RWPE1 (cell line): ENCODE measurements around the gene ARHGDIB.

Experiments used
- CTCF ChIA-PET: fragments of 350-600 bp; sonication (Branson Sonifier 250); formaldehyde crosslinking; extraction: SDS; loops from one replicate; lab custom pipeline; 2021; lab: Yijun Ruan, JAX
- POLR2A ChIA-PET: fragments of 400-600 bp; formaldehyde crosslinking; extraction: SDS; loops from one replicate; lab custom pipeline; 2020; ENCODE audit warnings: antibody characterized with exemption; ENCODE audit not compliant: low non-redundant PET; lab: Yijun Ruan, JAX
- DNase-seq: peaks from one replicate; pipeline ENCODE4 v3.0.0; 2012; ENCODE audit warnings: low spot score
- H3K27ac ChIP-seq: fragments of 450-650 bp; 2 replicates; pipeline ENCODE4 v1.5.1; 2017
- TF ChIP-seq, protein P1 (sequence below): fragments of 450-650 bp; conservative IDR thresholded peaks from 2 replicates; pipeline ENCODE4 v1.5.1; 2017; ENCODE audit warnings: low read depth, mild to moderate bottlenecking

The ARHGDIB gene

DNA sequence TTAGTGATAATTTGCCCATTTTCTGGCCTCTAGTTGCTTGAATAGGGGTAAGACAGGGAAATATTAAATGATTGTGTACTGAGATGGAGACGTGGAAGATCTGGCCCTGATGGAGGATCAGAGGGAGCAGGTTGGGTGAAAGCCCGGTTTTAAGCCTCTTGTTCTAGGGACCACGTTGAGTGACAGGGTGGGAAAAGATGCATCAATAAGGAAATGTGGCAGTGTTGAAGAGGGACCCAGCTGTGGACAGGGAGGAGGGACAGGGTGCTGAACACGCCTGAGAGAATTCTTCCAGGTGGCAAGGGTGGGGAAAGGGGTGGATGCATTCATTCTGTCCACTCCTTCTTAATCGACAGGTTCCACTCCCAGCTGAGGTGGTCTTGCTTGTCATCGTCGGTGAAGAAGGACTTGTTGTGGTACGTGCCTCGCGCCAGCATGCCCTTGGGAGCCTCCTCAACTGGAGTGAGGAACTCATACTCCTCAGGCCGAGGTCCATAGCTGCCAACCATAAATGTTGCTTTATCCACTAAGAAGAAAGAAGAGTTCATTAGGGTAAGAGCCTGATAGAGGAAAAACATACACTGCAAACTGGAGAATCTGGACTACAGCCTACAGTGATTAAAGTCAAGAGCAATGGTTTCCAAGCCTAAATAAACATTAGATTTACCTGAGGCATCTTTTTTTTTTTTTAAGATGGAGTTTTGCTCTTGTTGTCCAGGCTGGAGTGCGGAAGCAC is 19.0 kb downstream of the ARHGDIB start:
- no peak for DNase-seq
- no peak overlapping the region for H3K27ac ChIP-seq
- ChIA-PET POLR2A (no interaction called here), CTCF (no interaction called here)
- TF ChIP-seq, protein P1, sequence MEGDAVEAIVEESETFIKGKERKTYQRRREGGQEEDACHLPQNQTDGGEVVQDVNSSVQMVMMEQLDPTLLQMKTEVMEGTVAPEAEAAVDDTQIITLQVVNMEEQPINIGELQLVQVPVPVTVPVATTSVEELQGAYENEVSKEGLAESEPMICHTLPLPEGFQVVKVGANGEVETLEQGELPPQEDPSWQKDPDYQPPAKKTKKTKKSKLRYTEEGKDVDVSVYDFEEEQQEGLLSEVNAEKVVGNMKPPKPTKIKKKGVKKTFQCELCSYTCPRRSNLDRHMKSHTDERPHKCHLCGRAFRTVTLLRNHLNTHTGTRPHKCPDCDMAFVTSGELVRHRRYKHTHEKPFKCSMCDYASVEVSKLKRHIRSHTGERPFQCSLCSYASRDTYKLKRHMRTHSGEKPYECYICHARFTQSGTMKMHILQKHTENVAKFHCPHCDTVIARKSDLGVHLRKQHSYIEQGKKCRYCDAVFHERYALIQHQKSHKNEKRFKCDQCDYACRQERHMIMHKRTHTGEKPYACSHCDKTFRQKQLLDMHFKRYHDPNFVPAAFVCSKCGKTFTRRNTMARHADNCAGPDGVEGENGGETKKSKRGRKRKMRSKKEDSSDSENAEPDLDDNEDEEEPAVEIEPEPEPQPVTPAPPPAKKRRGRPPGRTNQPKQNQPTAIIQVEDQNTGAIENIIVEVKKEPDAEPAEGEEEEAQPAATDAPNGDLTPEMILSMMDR, result no peak

DNA sequence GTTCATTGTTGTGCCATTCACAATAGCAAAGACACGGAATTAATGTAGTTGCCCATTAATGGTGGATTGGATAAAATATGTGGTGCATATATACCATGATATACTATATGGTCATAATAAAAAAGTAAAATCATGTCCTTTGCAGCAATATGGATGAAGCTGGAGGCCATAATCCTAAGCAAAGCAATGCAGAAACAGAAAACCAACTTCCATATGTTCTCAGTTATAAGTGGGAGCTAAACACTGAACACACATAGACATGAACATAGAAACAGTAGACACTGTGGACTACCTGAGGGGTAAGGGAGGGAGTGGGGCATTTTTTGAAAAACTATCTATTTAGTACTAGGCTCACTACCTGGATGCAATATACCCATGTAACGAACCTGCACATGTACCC is 20.0 kb downstream of the ARHGDIB start:
- POLR2A ChIA-PET, result no interaction called here

DNA sequence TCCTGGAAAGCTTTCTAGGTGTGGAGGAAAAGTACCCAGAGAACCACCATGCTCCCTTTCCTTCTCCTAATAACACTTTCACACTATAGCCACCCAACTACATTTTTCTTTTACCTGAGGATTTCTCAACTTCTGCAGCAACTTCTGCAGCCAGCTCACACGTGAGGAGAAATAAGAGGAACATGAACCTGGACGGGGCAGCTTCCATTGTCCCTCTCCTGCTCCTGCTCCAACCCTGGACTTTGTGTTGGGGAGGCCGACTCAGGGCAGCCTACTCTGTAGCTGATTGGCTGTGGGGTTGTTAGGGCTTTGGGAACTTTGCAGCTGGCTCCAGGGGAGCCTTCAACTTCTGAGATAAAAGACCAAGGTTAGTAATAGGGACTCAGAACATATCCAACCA is 23.1 kb downstream of the ARHGDIB start, which contains the start of gene ERP27:
ERP27 (minus strand) TSS at position 237 of the 400 bp plus-strand sequence; CDS start at position 208, 29 bp downstream.
- H3K27ac ChIP-seq, result no peak within 1 kb of the TSS
- CTCF ChIA-PET, result no interaction called here
- TF ChIP-seq, protein P1, result no peak
- no peak for DNase-seq
- POLR2A ChIA-PET, result no interaction called here

More for the DNA sequence above, 20.0 kb downstream of the ARHGDIB start:
- CTCF ChIA-PET, result no interaction called here
- no peak for DNase-seq
- TF ChIP-seq, protein P1, result no peak
- H3K27ac ChIP-seq, result no peak overlapping the region

DNA sequence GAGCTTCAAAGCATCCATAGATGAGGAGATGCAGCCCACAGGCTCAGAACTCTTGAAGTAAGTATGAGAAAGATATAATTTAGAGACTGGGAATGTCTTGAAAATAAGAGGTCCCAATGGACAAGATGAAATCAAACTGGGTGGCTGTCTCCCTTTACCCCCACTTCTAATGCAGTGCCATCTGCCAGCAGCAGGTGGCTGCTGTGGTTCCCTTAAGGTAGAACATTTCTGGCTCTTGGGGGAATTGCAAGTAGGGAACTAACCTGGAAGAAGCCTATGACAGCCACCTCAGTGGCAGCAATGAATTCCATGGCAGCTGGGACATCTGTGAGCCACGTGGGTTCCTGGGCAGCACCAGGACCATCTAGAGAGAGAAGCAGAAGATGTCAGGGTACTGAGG is 23.7 kb downstream of the ARHGDIB start:
- H3K27ac ChIP-seq, result no peak overlapping the region
- POLR2A ChIA-PET, result no interaction called here
- CTCF ChIA-PET, result interaction anchor here (0.6 kb wide), 1 partner anchor 115 kb away, joined by 4 read pairs; no protein-coding TSS in a partner anchor
- DNase-seq, result no peak
- TF ChIP-seq, protein P1, result no peak

DNA sequence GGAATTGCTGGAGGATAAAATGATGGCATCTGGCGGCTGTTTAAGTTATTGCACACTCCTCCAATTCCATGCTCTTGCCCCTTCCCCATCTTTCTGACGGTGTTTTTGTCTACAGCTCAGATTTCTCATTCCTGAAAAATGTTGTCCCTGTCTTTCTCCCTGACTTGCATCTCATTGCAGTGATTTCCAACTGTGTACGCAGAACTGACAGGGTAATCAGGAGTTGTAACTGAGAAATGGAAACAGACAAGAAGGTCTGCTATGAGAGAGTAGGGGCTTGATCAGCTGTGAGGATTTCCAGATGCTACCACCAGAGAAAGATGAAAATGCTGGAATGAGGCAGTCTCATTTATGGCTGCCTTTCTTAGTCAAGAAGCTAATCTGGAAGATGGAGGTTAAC is 24.4 kb downstream of the ARHGDIB start:
- TF ChIP-seq, protein P1, result no peak
- ChIA-PET CTCF (interaction anchor here (1.1 kb wide), 1 partner anchor 59 kb away, joined by 3 read pairs; no protein-coding TSS in a partner anchor), POLR2A (no interaction called here)
- no peak for DNase-seq
- H3K27ac ChIP-seq, result no peak overlapping the region

DNA sequence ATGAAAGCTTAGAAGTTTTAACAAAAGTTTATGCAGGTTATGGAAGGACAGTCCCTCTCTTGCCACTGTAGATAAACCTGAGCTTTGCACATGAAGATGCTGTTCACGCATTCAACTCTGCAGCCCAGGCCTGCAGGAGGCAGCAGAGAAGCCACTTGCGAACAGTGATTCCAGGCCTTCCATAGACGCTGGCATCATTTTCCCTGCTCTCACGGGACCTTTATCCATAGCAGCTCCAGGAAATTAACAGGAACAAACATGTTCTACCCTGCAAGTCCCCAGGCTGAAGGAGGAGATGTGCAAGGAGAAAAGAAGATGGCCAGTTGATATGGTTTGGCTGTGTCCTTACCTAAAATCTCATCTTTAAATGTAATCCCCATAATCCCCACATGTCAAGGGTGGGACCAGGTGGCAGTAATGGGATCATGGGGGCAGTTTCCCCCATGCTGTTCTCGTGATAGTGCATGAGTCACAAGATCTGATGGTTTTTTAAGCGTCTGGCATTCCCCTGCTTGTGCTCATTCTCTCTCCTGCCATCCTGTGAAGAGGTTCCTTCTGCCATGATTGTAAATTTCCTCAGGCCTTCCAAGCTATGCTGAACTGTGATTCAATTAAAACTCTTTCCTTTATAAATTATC is 25.1 kb downstream of the ARHGDIB start:
- H3K27ac ChIP-seq, result no peak overlapping the region
- DNase-seq, result no peak
- ChIA-PET CTCF (interaction anchor here (0.5 to 1.1 kb wide), 2 partner anchors 59 to 396 kb away, joined by 3 read pairs; no protein-coding TSS in a partner anchor), POLR2A (no interaction called here)
- TF ChIP-seq, protein P1, result no peak
